Measurements from ENCODE around the gene MSTO1. TPM values are rescaled to one million over a fixed set of nuclear protein-coding genes. Genes with fewer than 3 reads are reported as not detected.
A peak's percentile ranks its signal among the peaks of the same experiment; 100 is the strongest.

MSTO1 gene
- total and polyA plus RNA-seq, 10 of the 15 experiments (the other 5 are each of a cell fraction or from before 2014, with no cell fraction given) = 16.1 to 87.9 (median 46.6) TPM

GRCh38 chr1:155562581-155563376 lies 47.2 kb upstream of the MSTO1 start, which contains the start of gene ASH1L (continued):
- TF ChIP-seq EGR1 (IDR thresholded peaks at IDR 0.05; ENCODE audit: borderline replicate concordance in 1 of 2, low read depth in 2 of 2, low read length in 2 of 2) (peak; percentile 12 to 69; a peak in 2 of 3 replicates), BACH1 (IDR thresholded peaks at IDR 0.05; ENCODE audit: borderline replicate concordance) (peak; percentile 92), TCF12 (IDR thresholded peaks at IDR 0.05; ENCODE audit: low read depth, low read length) (peak; percentile 80), RB1 (IDR thresholded peaks at IDR 0.05; ENCODE audit: borderline replicate concordance) (peak; percentile 89), CREM (IDR thresholded peaks at IDR 0.05; ENCODE audit: low read depth) (no peak; the same call in 1 of the 2 replicates), PML (IDR thresholded peaks at IDR 0.05; ENCODE audit: low read length) (peak; percentile 92; the same call in 1 of the 2 replicates), RCOR1 (conservative IDR thresholded peaks at IDR 0.05; ENCODE audit: low read depth, low read length) (no peak), SIN3A (IDR thresholded peaks at IDR 0.05; ENCODE audit: low read depth, low read length) (peak; percentile 92; the same call in 1 of the 2 replicates), RAD21 (IDR thresholded peaks at IDR 0.05; ENCODE audit: insufficient read depth, low read depth, low read length) (no peak), BRCA1 (IDR thresholded peaks at IDR 0.05; ENCODE audit: low read depth, low read length) (no peak), CBX3 (IDR thresholded peaks at IDR 0.05; ENCODE audit: borderline replicate concordance, low read depth) (no peak), KLF5 (IDR thresholded peaks at IDR 0.05; ENCODE audit: partially characterized antibody) (peak; percentile 99), MTA2 (IDR thresholded peaks at IDR 0.05; ENCODE audit: low read depth) (no peak), SKIL (IDR thresholded peaks at IDR 0.05; ENCODE audit: low read depth, poor library complexity, severe bottlenecking) (peak; percentile 66), ZNF384 (IDR thresholded peaks at IDR 0.05; ENCODE audit: borderline replicate concordance, low read depth, low read length) (no peak), CEBPB (IDR thresholded peaks at IDR 0.05; ENCODE audit: borderline replicate concordance in 1 of 2, low read depth in 2 of 2, low read length in 2 of 2) (no peak), PRDM15 (CRISPR knock-in tag; IDR thresholded peaks at IDR 0.05) (no peak), BMI1 (IDR thresholded peaks at IDR 0.05; ENCODE audit: borderline replicate concordance) (no peak), SRF (IDR thresholded peaks at IDR 0.05; ENCODE audit: low read depth in 2 of 2, low read length in 2 of 2) (no peak), HCFC1 (IDR thresholded peaks at IDR 0.05; ENCODE audit: low read length) (no peak)
- TF ChIP-seq, protein P1, sequence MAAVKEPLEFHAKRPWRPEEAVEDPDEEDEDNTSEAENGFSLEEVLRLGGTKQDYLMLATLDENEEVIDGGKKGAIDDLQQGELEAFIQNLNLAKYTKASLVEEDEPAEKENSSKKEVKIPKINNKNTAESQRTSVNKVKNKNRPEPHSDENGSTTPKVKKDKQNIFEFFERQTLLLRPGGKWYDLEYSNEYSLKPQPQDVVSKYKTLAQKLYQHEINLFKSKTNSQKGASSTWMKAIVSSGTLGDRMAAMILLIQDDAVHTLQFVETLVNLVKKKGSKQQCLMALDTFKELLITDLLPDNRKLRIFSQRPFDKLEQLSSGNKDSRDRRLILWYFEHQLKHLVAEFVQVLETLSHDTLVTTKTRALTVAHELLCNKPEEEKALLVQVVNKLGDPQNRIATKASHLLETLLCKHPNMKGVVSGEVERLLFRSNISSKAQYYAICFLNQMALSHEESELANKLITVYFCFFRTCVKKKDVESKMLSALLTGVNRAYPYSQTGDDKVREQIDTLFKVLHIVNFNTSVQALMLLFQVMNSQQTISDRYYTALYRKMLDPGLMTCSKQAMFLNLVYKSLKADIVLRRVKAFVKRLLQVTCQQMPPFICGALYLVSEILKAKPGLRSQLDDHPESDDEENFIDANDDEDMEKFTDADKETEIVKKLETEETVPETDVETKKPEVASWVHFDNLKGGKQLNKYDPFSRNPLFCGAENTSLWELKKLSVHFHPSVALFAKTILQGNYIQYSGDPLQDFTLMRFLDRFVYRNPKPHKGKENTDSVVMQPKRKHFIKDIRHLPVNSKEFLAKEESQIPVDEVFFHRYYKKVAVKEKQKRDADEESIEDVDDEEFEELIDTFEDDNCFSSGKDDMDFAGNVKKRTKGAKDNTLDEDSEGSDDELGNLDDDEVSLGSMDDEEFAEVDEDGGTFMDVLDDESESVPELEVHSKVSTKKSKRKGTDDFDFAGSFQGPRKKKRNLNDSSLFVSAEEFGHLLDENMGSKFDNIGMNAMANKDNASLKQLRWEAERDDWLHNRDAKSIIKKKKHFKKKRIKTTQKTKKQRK (IDR thresholded peaks at IDR 0.05; ENCODE audit: low read depth, low read length) = no peak

All from GM12878 (cell line).